Measurements from ENCODE around the gene ADCY5.

DNA sequence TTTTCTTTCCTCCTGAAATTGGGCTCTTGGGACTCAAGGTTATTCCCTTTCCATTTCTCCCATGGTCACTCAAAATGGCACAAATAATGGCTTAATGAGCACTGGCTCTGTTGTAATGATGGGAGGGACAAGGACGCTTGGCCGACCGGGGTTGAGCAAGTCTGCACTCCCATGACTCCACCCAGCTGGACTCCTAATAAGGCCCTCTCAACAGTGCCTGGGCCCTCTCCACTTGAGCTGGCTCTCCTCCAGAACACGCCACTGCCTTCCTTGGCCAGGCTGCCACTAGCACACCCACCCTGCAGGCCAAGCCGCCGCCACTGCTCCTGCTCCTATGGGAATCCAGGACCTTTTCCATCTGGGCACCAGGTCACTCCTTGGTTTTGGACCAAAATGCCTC lies 42.3 kb downstream of the ADCY5 start:
- no peak for TF ChIP-seq POLR2A (IDR thresholded peaks at IDR 0.05)
- TF ChIP-seq, protein P1, sequence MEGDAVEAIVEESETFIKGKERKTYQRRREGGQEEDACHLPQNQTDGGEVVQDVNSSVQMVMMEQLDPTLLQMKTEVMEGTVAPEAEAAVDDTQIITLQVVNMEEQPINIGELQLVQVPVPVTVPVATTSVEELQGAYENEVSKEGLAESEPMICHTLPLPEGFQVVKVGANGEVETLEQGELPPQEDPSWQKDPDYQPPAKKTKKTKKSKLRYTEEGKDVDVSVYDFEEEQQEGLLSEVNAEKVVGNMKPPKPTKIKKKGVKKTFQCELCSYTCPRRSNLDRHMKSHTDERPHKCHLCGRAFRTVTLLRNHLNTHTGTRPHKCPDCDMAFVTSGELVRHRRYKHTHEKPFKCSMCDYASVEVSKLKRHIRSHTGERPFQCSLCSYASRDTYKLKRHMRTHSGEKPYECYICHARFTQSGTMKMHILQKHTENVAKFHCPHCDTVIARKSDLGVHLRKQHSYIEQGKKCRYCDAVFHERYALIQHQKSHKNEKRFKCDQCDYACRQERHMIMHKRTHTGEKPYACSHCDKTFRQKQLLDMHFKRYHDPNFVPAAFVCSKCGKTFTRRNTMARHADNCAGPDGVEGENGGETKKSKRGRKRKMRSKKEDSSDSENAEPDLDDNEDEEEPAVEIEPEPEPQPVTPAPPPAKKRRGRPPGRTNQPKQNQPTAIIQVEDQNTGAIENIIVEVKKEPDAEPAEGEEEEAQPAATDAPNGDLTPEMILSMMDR (IDR thresholded peaks at IDR 0.05), result no peak

Measured in lower leg skin (tissue), 3 donors.